Measurements from ENCODE around the gene CROCC2.

Gene CROCC2

DNA sequence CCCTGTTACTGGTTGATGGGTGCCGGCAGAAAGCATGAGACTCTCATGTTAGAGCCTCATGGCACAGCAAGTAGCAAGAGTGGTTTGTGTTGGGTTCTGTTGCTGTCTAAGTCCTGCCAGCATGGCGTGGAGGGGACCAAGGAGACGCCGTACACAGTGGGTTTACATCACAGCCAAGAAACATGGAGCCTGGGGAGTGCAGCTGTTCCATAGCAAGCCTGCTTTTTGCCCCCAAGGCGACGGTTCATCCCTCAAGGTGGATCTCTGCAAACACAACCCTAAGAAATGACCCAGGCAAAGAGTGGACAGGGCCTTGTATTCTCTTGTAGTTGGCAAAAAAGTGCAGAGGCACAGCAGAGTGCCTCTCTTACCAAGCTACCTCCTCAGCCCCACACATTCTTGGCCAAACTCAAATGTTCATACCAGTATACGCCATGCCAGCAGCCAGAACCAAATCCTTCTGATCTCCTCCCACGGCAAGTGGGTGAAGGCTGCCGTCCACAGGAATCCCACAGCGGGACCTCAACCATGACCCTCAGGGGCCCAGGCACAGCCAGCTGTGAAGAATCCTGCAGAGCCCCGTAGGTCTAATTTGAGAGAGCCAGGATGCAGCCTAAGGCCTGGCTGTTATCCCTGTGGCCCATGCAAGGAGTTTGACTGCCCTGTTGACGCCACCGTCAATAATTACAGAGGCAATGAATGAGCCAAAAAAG, 111.2 kb downstream of the CROCC2 start:
- no peak for DNase-seq (ENCODE audit: low read depth)
- Histone ChIP-seq H3K4me3 (ENCODE audit: low read length) (no peak overlapping the region), H3K36me3 (ENCODE audit: control insufficient read depth, insufficient read depth, low read length, severe bottlenecking) (peaks cover 59% of the 10 kb centered on the region), H3K4me1 (ENCODE audit: control insufficient read depth, insufficient read depth, low read length) (no peaks in the 10 kb centered on the region), H3K9me3 (ENCODE audit: control insufficient read depth, low read length) (no peaks in the 10 kb centered on the region), H3K27me3 (replicated peaks; ENCODE audit: control insufficient read depth, insufficient read depth, low read length) (no peaks in the 10 kb centered on the region), H3K9ac (ENCODE audit: low read length) (no peak overlapping the region)

DNA sequence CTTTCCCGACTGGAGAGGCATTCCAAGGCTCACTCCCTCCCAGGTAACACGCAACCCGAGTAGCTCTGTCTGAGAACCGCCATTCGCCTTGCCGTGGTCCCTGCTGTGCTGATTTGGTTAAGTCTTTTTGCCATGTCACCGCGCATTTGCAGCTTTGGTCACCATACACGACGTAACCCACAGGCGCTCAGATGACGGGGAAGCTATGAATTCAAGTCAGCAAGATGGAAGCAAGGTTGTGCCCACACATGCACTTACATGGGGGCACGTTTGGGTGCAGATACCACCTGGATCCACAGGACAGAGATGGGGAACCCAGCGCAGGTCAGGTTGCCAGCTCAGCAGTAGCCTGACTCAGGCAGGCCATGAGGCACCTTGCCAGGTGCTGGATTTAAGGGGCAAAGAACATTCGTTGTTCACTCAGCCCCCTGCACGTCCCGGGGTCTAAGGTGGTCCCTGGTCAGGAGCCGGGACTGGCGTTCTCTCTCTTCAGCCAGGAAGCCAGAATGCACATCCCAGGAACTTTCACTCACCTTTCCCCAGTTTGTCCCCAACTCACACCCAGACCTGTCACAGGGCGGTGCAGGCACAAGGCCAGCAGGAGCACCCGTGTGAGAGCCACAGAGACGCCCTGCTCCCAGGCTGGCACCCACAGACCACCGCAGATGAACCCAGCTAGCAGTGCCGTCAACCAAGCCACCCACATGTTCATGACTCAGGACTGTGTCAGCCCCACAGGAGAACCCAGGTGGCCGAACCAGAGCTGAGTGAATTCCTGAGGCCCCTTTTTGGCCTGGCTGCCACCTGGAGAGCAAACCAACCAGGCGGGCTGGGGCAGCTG, 112.1 kb downstream of the CROCC2 start:
- DNase-seq (ENCODE audit: low read depth), result no peak
- Histone ChIP-seq H3K9me3 (ENCODE audit: control insufficient read depth, low read length) (no peaks in the 10 kb centered on the region), H3K27me3 (replicated peaks; ENCODE audit: control insufficient read depth, insufficient read depth, low read length) (no peaks in the 10 kb centered on the region), H3K4me1 (ENCODE audit: control insufficient read depth, insufficient read depth, low read length) (no peaks in the 10 kb centered on the region), H3K36me3 (ENCODE audit: control insufficient read depth, insufficient read depth, low read length, severe bottlenecking) (peaks cover 61% of the 10 kb centered on the region), H3K9ac (ENCODE audit: low read length) (no peak overlapping the region), H3K4me3 (ENCODE audit: low read length) (no peak overlapping the region)

DNA sequence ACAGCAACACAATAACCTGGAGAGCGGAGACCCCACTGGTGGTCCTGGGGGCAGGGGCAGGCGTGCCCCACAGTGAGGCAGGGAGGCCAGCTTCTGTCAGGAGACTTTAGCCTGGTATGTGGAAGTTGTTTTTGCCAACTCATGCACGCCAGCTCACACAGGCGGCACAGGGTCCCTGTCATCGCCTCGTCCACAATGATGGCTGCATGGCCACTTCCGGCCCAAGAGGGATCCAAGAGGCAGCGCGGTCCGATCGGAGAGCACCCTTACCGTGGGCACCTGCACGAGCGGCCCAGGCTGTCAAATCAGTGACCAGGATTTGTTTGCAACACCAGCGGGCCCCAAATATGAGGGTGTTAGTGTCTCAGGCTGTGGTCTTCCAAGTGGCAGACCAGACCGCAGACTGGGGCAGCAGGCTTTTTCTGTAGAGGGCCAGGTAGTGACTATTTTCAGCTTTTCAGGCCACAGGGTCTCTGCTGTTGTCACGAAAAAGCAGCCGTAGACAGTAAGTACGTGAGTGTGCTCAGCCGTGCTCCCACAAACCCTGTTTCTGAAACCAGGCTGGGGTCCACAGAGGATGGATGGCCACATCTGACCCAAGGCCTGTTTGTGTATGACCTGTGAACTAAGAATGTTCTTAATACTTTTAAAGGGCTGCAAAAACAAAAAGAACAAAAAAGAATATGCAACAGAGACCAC, 113.5 kb downstream of the CROCC2 start:
- Histone ChIP-seq H3K9me3 (ENCODE audit: control insufficient read depth, low read length) (no peaks in the 10 kb centered on the region), H3K4me1 (ENCODE audit: control insufficient read depth, insufficient read depth, low read length) (no peaks in the 10 kb centered on the region), H3K9ac (ENCODE audit: low read length) (no peak overlapping the region), H3K27me3 (replicated peaks; ENCODE audit: control insufficient read depth, insufficient read depth, low read length) (no peaks in the 10 kb centered on the region), H3K36me3 (ENCODE audit: control insufficient read depth, insufficient read depth, low read length, severe bottlenecking) (peaks cover 55% of the 10 kb centered on the region), H3K4me3 (ENCODE audit: low read length) (no peak overlapping the region)
- DNase-seq (ENCODE audit: low read depth), result no peak

DNA sequence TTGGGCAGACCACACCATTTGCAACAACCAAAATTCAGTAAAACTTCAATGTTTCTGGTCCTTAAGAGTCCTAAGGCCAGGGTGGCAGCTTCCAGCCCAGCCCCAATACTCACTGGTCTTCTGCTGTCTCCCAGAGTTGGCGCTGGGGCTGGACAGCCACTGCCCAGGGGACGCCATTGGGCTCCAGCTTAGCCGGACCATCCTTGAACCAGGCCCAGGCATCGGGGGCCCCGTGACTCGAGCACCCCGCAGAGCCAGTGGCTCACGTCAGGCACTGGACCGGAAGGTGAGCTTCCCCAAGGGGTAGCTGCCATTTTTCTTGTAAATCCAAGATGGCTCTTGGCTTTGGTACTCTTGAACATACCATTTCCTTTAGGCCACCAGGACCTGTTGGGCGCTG, 114.1 kb downstream of the CROCC2 start:
- no peak overlapping the region for H3K4me3 ChIP-seq (ENCODE audit: low read length)
- H3K4me1 ChIP-seq (ENCODE audit: control insufficient read depth, insufficient read depth, low read length), result no peaks in the 10 kb centered on the region
- no peak overlapping the region for H3K9ac ChIP-seq (ENCODE audit: low read length)
- DNase-seq (ENCODE audit: low read depth), result no peak
- peaks cover 49% of the 10 kb centered on the region for H3K36me3 ChIP-seq (ENCODE audit: control insufficient read depth, insufficient read depth, low read length, severe bottlenecking)
- H3K9me3 ChIP-seq (ENCODE audit: control insufficient read depth, low read length), result peaks cover 2% of the 10 kb centered on the region
- H3K27me3 ChIP-seq (replicated peaks; ENCODE audit: control insufficient read depth, insufficient read depth, low read length), result no peaks in the 10 kb centered on the region

DNA sequence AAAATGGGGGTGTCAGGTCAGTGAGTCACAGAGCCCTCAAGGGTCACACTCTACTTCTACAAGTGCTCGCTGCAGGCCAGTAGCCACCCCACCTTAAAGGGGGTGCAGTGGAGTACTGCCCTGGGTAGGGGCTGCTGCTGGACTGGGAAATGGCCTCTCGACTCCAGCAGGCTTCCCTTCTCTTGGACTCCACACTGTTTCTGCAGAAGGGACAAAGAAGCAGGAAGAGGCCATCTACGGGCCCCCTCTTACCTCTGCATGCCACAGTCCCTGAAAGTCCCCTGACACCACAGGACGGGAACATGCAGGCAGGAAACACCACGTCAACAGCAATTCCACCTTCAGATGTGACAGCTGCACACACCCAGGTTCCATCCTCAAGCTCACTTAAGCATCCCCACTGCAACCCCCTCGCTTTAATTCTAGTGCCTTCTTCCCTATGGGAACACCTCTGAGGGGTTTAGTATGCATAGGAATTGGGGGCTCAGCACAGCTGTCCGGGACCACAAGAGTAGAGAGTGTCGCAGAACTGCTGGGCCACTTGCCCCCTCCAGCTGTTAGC, 114.6 kb downstream of the CROCC2 start:
- DNase-seq (ENCODE audit: low read depth), result no peak
- Histone ChIP-seq H3K4me3 (ENCODE audit: low read length) (no peak overlapping the region), H3K36me3 (ENCODE audit: control insufficient read depth, insufficient read depth, low read length, severe bottlenecking) (peaks cover 48% of the 10 kb centered on the region), H3K4me1 (ENCODE audit: control insufficient read depth, insufficient read depth, low read length) (no peaks in the 10 kb centered on the region), H3K27me3 (replicated peaks; ENCODE audit: control insufficient read depth, insufficient read depth, low read length) (no peaks in the 10 kb centered on the region), H3K9me3 (ENCODE audit: control insufficient read depth, low read length) (peaks cover 7% of the 10 kb centered on the region), H3K9ac (ENCODE audit: low read length) (no peak overlapping the region)

DNA sequence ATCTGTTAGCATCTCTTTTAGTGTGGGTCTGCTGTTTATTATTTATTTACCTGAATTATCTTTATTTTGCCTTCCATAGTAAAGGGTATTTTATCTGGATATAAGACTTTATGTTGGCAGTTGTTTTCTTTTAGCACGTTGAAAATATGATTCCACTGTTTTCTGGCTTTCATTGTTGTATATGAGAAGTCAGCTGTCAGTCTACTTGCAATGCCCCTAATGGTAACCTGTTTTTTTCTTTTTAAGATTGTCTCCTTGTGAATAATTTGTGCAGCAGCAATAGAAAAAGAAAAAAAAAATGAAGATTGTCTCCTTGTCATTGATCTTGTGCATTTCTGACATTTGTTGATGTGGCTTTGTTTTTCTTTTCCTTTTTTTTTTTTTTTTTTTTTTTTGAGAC, 119.5 kb downstream of the CROCC2 start:
- Histone ChIP-seq H3K9me3 (ENCODE audit: control insufficient read depth, low read length) (peaks cover 20% of the 10 kb centered on the region), H3K4me1 (ENCODE audit: control insufficient read depth, insufficient read depth, low read length) (no peaks in the 10 kb centered on the region), H3K36me3 (ENCODE audit: control insufficient read depth, insufficient read depth, low read length, severe bottlenecking) (peaks cover 24% of the 10 kb centered on the region), H3K9ac (ENCODE audit: low read length) (no peak overlapping the region), H3K4me3 (ENCODE audit: low read length) (no peak overlapping the region), H3K27me3 (replicated peaks; ENCODE audit: control insufficient read depth, insufficient read depth, low read length) (no peaks in the 10 kb centered on the region)
- no peak for DNase-seq (ENCODE audit: low read depth)

DNA sequence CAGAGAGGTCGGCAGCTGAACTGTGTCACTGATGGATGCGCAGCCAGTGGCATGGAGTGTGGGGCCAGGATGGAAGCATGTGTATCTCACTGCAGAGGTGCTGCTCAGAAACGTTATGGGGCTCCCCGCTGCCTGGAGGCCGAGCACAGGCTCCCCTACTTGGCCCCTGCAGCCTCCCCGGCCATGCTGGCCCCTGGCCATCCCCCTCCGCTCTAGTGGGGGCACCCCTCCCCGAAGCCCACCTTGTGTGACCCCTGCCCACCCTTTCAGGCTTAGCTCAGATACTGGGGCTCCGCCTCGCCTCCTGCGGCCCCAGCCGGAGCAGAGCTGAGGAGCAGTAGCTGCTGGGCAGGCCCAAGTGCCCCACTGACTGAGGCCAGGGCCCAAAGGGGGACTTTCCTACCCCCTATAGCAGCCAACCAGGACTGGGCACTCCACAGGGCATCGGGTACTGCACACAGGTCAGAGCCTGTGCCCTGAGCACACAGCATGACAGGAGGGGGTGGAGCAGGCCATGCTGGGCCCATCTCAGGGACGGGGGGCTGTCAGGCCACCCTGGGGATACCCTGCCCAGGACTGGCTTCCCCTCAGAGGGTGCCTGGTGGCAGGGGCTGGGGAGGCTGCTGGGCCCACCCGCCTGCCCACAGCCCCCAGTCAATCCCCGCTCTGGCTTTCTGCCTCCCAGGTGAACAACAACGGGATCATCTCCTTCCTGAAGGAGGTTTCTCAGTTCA, 123.6 kb downstream of the CROCC2 start:
- Histone ChIP-seq H3K27me3 (replicated peaks; ENCODE audit: control insufficient read depth, insufficient read depth, low read length) (no peaks in the 10 kb centered on the region), H3K4me1 (ENCODE audit: control insufficient read depth, insufficient read depth, low read length) (no peaks in the 10 kb centered on the region), H3K4me3 (ENCODE audit: low read length) (no peak overlapping the region), H3K9me3 (ENCODE audit: control insufficient read depth, low read length) (peaks cover 20% of the 10 kb centered on the region), H3K36me3 (ENCODE audit: control insufficient read depth, insufficient read depth, low read length, severe bottlenecking) (peaks cover 46% of the 10 kb centered on the region), H3K9ac (ENCODE audit: low read length) (no peak overlapping the region)
- no peak for DNase-seq (ENCODE audit: low read depth)

DNA sequence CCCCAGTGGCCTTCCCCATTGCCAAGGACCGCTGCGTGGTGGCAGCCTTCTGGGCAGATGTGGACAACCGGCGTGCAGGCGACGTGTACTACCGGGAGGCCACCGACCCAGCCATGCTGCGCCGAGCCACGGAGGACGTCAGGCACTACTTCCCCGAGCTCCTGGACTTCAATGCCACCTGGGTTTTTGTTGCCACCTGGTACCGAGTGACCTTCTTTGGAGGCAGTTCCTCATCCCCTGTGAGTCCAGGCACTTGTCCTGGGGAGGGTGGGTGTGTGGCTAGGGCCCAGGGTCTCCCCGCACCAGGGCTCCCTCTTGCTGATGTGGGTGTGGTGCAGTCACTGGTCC, 124.2 kb downstream of the CROCC2 start:
- no peaks in the 10 kb centered on the region for H3K27me3 ChIP-seq (replicated peaks; ENCODE audit: control insufficient read depth, insufficient read depth, low read length)
- peaks cover 16% of the 10 kb centered on the region for H3K9me3 ChIP-seq (ENCODE audit: control insufficient read depth, low read length)
- H3K4me3 ChIP-seq (ENCODE audit: low read length), result no peak overlapping the region
- no peaks in the 10 kb centered on the region for H3K4me1 ChIP-seq (ENCODE audit: control insufficient read depth, insufficient read depth, low read length)
- no peak for DNase-seq (ENCODE audit: low read depth)
- H3K36me3 ChIP-seq (ENCODE audit: control insufficient read depth, insufficient read depth, low read length, severe bottlenecking), result peaks cover 48% of the 10 kb centered on the region
- no peak overlapping the region for H3K9ac ChIP-seq (ENCODE audit: low read length)

DNA sequence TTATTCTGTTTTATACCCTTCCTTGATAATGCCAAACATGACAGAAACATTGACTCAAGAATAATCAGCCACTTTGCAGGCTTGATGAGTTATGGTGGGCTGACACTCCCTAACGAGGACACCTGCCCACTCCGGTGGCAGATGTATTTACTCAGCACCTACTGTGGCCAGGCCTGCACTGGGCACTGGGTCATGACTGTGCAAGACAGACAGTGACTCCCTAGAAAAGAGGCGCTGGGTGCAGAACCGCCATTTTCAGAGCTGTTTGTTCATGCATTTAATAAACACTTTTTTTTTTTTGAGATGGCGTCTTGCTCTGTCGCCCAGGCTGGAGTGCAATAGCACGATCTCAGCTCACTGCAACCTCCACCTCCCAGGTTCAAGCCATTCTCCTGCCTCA, 124.7 kb downstream of the CROCC2 start:
- no peaks in the 10 kb centered on the region for H3K4me1 ChIP-seq (ENCODE audit: control insufficient read depth, insufficient read depth, low read length)
- peaks cover 11% of the 10 kb centered on the region for H3K9me3 ChIP-seq (ENCODE audit: control insufficient read depth, low read length)

DNA sequence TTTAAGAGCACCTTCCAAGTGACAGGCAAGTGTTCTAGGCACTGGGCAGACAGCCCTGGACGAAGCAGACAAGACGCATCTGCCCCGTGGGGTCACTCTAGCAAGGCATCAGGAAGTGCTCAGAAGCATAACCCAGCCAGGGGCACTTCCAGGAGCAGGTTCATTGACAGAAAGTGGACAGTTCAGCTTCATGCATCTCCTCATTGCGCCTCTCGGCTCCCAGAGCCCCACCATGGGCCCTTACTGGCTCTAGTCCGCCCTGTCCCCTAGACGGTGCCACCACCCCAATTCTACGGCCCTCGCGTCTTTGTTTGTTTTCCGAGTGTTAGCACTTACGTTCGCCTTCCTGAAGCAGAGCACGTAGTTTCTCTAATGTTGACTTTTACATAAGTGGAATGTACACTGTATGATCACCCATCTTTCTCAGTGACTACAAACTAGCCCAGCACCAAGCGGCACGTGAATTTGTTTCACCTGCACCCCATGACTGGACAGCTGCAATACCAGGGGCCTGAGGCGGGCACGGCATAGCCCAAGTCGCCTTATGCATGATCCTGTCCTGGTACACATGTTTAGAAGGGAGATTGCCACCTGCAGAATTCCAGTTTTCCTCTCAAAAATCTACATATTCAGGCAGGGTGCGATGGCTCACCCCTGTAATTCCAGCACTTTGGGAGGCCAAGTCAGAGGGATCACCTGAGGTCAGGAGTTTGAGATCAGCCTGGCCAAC, 125.5 kb downstream of the CROCC2 start:
- H3K4me3 ChIP-seq (ENCODE audit: low read length), result no peak overlapping the region
- no peak overlapping the region for H3K9ac ChIP-seq (ENCODE audit: low read length)
- no peaks in the 10 kb centered on the region for H3K27me3 ChIP-seq (replicated peaks; ENCODE audit: control insufficient read depth, insufficient read depth, low read length)
- no peak for DNase-seq (ENCODE audit: low read depth)
- peaks cover 4% of the 10 kb centered on the region for H3K9me3 ChIP-seq (ENCODE audit: control insufficient read depth, low read length)
- peaks cover 47% of the 10 kb centered on the region for H3K36me3 ChIP-seq (ENCODE audit: control insufficient read depth, insufficient read depth, low read length, severe bottlenecking)
- no peaks in the 10 kb centered on the region for H3K4me1 ChIP-seq (ENCODE audit: control insufficient read depth, insufficient read depth, low read length)

More for the DNA sequence above, 124.7 kb downstream of the CROCC2 start:
- DNase-seq (ENCODE audit: low read depth), result no peak
- Histone ChIP-seq H3K27me3 (replicated peaks; ENCODE audit: control insufficient read depth, insufficient read depth, low read length) (no peaks in the 10 kb centered on the region), H3K4me3 (ENCODE audit: low read length) (no peak overlapping the region), H3K9ac (ENCODE audit: low read length) (no peak overlapping the region), H3K36me3 (ENCODE audit: control insufficient read depth, insufficient read depth, low read length, severe bottlenecking) (peaks cover 48% of the 10 kb centered on the region)

All from adipocyte (in vitro differentiated cells).